ENCODE results near the gene SLC2A10.

SLC2A10 gene

DNA sequence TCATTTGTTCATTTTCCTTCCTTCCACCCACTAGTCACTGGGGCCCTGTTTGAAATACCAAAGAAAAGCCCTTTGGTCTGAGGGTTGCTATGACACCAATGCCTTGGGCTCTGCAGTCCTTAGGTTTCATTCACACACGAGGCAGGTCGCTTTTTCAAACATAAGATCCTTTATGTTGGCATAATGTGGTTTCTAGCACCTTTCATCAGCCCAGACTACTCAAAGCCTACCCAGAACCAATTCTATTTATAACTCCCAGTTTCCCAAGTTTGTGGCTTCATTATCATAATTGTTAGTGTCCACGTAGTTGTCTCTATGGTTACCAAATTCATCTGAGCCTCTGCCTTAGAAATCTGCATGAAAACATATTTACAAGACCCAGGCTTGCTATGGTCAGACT is 13.6 kb upstream of the SLC2A10 start:
- DNase-seq (ENCODE audit: extremely low read depth, low read depth): no peak
- H3K4me3 ChIP-seq (replicated peaks; ENCODE audit: low read depth, low read length): no peak overlapping the region
- no peak for TF ChIP-seq CTCF (IDR thresholded peaks at IDR 0.05; ENCODE audit: low read depth, low read length, missing control alignments)

GRCh38 chr20:46696791-46697279 is 12.6 kb upstream of the SLC2A10 start:
- no peak for DNase-seq (ENCODE audit: extremely low read depth, low read depth)
- no peak overlapping the region for H3K4me3 ChIP-seq (replicated peaks; ENCODE audit: low read depth, low read length)
- no peak for TF ChIP-seq CTCF (IDR thresholded peaks at IDR 0.05; ENCODE audit: low read depth, low read length, missing control alignments)

- no peak for DNase-seq (ENCODE audit: extremely low read depth, low read depth)
- no peak for TF ChIP-seq CTCF (IDR thresholded peaks at IDR 0.05; ENCODE audit: low read depth, low read length, missing control alignments)
- H3K4me3 ChIP-seq (replicated peaks; ENCODE audit: low read depth, low read length): no peak overlapping the region
Measured at GRCh38 chr20:46698788-46699187, 10.7 kb upstream of the SLC2A10 start.

DNA sequence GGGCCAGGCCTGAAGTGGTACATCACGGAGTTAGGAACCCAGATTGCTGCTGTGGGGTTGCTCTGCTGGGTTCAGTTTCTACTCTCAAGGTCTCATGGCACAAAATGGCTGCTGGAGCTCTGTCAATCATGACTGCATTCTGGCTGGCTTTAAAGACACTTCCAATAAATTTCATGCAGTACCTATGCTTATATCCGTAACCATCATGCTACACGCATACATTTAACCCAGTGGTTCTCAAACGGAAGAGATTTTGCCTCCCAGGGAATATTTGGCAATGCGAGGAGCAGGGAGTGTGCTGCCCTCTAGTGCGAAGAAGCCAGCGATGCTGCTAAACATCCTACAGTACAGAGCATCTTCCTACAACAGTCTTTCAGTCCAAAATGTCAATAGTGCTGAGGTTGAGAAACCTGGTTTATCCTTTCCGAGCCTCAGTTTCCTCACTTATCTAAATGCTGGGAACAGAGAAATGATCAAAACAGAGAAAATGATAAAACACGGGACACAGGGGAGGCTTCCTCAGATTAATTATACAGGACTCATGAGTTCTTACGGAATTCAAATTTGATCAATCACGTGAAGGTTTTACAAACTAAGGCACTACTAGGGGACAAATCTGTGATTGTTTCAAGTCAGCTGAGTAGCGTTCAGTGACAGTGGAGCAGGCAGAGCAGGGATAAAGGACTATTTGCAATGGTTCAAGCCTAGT is 9.6 kb upstream of the SLC2A10 start:
- peak; percentile 81 for TF ChIP-seq CTCF (IDR thresholded peaks at IDR 0.05; ENCODE audit: low read depth, low read length, missing control alignments)
- DNase-seq (ENCODE audit: extremely low read depth, low read depth): no peak

GRCh38 chr20:46700481-46700880 is 9.0 kb upstream of the SLC2A10 start:
- no peak for DNase-seq (ENCODE audit: extremely low read depth, low read depth)
- no peak overlapping the region for H3K4me3 ChIP-seq (replicated peaks; ENCODE audit: low read depth, low read length)
- no peak for TF ChIP-seq CTCF (IDR thresholded peaks at IDR 0.05; ENCODE audit: low read depth, low read length, missing control alignments)

More for the DNA sequence above, 9.6 kb upstream of the SLC2A10 start:
- H3K4me3 ChIP-seq (replicated peaks; ENCODE audit: low read depth, low read length): no peak overlapping the region

GRCh38 chr20:46701057-46701456 is 8.4 kb upstream of the SLC2A10 start:
- no peak for TF ChIP-seq CTCF (IDR thresholded peaks at IDR 0.05; ENCODE audit: low read depth, low read length, missing control alignments)
- no peak overlapping the region for H3K4me3 ChIP-seq (replicated peaks; ENCODE audit: low read depth, low read length)
- DNase-seq (ENCODE audit: extremely low read depth, low read depth): no peak

GRCh38 chr20:46701556-46701955 is 7.9 kb upstream of the SLC2A10 start:
- no peak for TF ChIP-seq CTCF (IDR thresholded peaks at IDR 0.05; ENCODE audit: low read depth, low read length, missing control alignments)
- DNase-seq (ENCODE audit: extremely low read depth, low read depth): no peak
- no peak overlapping the region for H3K4me3 ChIP-seq (replicated peaks; ENCODE audit: low read depth, low read length)
